Right ventricle myocardium superior (tissue), 1 donor: ENCODE results near the gene TLCD3B. TPM values are rescaled to one million over a fixed set of nuclear protein-coding genes. Genes with fewer than 3 reads are reported as not detected.
"Not testable (repeated sequence)": the region's sequence is repeated elsewhere in the genome, so short reads cannot be mapped to it uniquely, and the experiment has no call there.

Experiments used
- ATAC-seq: fragments of 200-7000 bp; cut with Tn5 transposase; one replicate; pipeline ENCODE4 v1.9.1; 2020; ENCODE audit warnings: mild to moderate bottlenecking; ENCODE audit not compliant: poor library complexity
- DNase-seq: peaks from one replicate; pipeline ENCODE4 v3.0.0-alpha.2; 2020
- intact Hi-C: fragments of 100-400 bp; cut with DNase I; formaldehyde crosslinking; loops from one replicate; pipeline ENCODE4 v1.11.2; 2022
- total RNA-seq: library from RNA; stranded (reverse); fragmentation: NEBNext Ultra II Directional; extraction: Animal tissue kit (Norgen Biotek cat#: 25700); gene quantifications from one replicate; pipeline ENCODE4 v1.2.1, GENCODE V29; 2021
- donor health status: DM: no; HTN: yes; CAD: no; lungs with severe emphysema.

TLCD3B gene
- total RNA-seq, 1 donor from 2014 or later: not detected

- intact Hi-C loops: no loop called here
- DNase-seq (no peak), ATAC-seq (no peak)
Observed at GRCh38 chr16:30031477-30031918, 427 bp upstream of the TLCD3B start.

DNA sequence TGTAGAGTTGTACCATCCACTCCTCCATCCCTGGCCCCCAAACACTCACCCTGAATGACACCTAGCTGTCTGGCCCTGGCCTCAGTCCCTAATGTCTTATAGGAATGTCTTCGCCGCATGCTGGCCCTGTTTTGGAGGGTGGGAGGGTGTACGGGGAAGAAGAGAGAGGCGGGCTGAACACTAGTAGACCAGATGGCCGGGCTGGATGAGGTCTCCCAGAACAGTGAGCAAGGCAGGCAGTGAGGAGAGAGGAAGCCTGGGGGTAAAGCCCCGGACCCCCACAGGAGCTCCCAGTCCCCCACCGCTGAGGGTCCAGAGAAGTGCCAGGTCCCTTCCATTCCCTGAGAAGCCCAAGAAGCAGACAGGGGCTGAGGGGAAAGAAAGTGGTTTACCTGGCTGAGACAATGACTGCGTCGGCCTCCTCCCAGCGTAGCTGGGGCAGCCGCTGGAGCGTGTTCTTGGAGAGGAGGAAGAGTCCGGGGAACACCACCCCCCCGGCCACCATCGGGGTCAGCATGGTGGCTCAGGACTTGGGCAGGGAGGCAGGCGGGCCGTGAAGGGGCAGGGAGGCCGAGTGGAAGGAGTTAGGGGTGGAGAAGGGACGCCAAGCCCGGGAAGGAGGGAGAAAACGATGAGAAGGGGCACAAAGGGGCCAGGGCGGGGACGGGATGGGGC lies 923 bp downstream of the TLCD3B start:
- ATAC-seq (no peak), DNase-seq (no peak)
- intact Hi-C loops: no loop called here

DNA sequence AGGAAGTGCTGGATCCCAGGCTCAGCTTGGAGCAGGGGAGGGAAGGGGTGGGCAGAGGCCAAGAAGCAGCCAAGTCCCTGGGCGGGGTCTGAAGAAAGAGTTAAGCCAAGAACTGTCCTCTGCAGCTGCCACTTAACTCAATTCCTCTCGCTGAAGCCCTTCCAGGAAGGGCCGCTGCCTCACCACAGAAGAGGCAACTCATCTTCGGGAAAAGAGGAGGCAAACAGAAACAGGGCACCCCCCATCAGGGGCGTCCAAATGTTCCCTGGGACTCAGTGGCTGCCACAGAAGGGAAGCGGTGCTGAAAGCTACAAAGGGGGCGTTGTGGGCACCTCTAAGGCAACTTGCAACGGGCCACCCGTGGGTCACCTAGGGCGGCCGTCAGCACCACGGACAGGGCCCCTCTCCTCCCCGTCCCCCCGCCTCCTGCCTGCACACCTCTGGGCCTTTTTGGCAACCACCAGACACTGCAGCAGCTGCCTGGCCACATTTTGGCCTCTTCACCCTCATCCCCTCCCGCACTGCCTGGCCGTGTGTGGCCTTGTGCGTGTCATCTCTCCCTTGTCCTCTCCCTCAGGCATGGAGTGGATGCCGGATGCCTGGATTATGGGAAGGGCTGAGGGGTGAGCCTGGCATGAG lies 2.5 kb downstream of the TLCD3B start:
- intact Hi-C loops: no loop called here

GRCh38 chr16:30027588-30028437 lies 3.3 kb downstream of the TLCD3B start:
- ATAC-seq (no peak), DNase-seq (no peak)
- intact Hi-C loops: no loop called here

More for the DNA sequence above, 2.5 kb downstream of the TLCD3B start:
- DNase-seq (no peak), ATAC-seq (peak; percentile 58)

GRCh38 chr16:30026449-30026848 lies 4.6 kb downstream of the TLCD3B start:
- intact Hi-C loops: no loop called here
- no peak for ATAC-seq
- DNase-seq: no peak

- ATAC-seq: no peak
- intact Hi-C loops: no loop called here
- DNase-seq: no peak
Observed at GRCh38 chr16:30025574-30025973, 5.5 kb downstream of the TLCD3B start.

DNA sequence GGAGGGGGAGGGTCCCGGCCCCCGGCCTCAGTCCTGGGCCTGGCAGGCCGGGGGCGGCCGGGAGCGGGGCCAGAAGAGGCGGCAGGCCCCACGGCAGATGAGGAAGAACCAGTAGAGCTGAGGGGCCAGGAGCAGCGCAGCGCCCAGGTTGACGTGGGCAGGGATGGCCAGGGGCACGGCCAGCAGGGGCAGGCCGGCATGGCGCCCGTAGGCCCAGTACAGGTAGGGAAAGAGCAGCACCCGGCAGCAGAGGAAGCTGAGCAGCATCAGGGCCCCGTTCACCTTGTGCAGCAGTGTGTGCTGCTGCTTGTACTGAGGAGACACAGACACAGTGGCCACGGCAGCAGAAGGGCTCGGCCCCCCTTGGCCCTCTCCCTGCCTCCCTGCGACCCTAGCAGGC lies 5.9 kb downstream of the TLCD3B start:
- DNase-seq: no peak
- no peak for ATAC-seq
- intact Hi-C loops: no loop called here

GRCh38 chr16:30024451-30024850 lies 6.6 kb downstream of the TLCD3B start:
- no peak for DNase-seq
- intact Hi-C loops: loop anchor here (5.0 kb wide), 1 partner anchor 327 kb away; no protein-coding TSS in a partner anchor

DNA sequence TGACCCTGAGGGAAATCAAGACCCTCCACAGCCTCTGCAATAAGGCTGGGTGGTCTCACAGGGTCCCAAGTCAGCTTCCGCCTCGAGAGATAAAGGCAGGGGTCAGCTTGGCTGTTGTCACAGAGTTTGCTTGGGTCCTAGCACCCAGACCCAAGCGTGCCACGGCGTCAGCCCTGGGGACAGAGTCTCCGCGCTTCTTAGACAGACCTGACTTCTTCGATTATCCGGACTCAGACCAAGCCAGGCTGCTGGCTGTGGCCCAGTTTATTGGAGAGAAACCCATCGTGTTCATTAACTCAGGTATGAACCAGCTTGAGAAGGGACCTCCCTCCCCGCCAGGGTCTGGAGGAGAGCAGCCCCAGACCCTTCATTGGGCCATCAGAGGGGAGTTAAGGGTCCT lies 7.5 kb downstream of the TLCD3B start:
- DNase-seq (no peak), ATAC-seq (no peak)
- intact Hi-C loops: loop anchor here (5.0 kb wide), 1 partner anchor 326 kb away; no protein-coding TSS in a partner anchor

More at GRCh38 chr16:30024451-30024850, 6.6 kb downstream of the TLCD3B start:
- no peak for ATAC-seq

DNA sequence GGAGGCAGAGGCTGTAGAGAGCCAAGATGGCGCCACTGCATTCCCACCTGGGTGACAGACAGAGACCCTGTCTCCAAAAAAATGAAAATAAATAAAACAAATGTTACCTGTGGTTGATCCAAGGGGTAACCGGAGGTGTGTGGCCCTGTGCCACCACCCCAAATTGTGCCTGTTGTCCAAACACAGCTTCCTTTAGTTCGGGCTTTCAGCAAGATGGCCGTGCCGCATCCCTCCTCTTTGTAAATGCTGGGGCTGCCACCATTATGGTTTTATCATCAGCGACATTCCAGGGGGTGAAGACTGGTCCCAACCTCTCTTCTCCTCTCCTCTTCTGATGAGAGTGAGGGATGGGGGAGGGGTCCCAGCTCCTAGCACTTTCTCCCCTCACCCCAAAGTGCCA lies 8.2 kb downstream of the TLCD3B start, which contains the start of gene C16orf92:
C16orf92 (plus strand) TSS at position 312 of the 400 bp plus-strand sequence. CDS start 143 bp downstream, outside the sequence.
- no peak for DNase-seq
- intact Hi-C loops: loop anchor here (5.0 kb wide), 1 partner anchor 326 kb away; no protein-coding TSS in a partner anchor
- ATAC-seq: no peak

DNA sequence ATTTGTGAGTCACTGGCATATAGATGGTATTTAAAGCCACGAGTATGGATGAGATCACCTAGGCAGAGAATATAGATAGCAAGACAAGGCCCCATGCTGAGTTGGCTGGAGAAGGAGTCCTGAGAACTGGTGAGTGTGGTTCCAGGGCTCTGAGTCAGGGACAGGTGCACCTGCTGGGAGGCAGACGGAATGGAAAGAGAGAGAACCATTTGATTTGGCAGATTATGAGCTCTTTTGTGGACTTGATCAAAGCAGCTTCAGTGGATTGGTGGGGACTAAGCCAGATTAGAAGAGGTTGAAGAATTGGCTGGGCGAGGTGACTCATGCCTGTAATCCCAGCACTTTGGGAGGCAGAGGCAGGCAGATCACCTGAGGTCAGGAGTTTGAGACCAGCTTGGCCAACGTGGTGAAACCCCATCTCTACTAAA lies 12.3 kb downstream of the TLCD3B start:
- intact Hi-C loops: no loop called here
- no peak for ATAC-seq
- DNase-seq: no peak

DNA sequence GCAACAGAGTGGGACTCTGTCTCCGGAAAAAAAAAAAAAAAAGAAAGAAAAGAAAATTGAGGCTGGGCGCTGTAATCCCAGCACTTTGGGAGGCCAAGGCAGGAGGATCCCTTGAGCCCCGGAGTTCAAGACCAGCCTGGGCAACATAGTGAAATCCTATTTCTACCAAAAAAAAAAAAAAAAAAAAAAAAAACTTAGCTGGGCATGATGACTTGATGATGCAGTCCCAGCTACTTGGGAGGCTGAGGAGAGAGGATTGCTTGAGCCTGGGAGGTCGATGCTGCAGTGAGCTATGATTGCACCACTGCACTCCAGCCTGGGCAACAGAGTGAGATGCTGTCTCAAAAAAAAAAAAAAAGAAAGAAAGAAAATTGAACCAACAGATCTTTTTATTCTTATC lies 13.1 kb downstream of the TLCD3B start:
- intact Hi-C loops, DNase-seq, ATAC-seq: not testable (repeated sequence)

- intact Hi-C loops: no loop called here
- DNase-seq (no peak), ATAC-seq (no peak)
Observed at GRCh38 chr16:30017277-30017656, 13.8 kb downstream of the TLCD3B start.

DNA sequence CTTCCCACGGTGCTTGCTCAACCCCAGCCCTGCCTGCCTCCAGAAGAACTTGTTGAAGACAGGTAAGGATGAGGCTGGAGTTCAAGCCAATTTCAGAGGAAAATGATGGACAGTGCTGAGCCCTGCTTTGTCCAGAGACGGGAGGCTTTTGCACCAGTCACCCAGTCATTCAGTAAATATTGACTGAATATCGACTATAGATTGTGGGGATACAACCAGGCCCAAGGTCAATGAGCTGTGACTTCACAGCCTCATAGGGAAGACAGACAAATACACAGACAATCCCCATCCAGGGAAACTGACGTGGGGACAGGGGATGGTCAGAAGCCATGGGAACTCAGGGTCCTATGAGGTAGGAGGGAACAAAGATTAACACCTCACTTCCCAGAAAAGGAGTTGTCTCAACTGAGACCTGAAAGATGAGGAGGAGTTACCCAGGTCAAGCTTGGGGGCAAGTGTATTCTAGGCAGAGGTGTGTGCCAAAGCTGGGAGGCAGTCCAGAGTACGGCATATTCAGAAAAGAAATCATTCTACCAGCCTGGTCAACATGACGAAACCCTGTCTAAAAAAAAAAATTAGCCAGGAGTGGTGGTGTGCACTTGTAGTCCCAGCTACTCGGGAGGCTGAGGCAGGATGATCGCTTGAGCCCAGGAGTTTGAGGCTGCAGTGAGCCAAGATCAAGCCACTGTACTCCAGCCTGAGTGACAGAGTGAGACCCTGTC lies 14.4 kb downstream of the TLCD3B start:
- DNase-seq (no peak), ATAC-seq (no peak)
- intact Hi-C loops: no loop called here

DNA sequence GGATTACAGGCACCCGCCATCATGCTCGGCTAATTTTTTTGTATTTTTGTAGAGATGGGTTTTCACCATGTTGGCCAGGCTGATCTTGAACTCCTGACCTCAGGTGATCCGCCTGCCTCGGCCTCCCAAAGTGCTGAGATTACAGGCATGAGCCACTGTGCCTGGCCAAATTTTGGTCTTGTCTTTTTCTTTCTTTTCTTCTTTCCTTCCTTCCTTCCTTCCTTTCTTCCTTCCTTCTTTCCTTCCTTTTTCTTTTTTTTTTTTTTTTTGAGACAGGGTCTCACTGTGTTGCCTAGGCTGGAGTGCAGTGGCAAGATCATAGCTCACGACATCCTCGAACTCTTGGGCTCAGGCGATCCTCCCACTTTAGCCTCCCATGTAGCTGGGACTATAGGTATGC lies 15.6 kb downstream of the TLCD3B start:
- intact Hi-C loops, DNase-seq, ATAC-seq: not testable (repeated sequence)

GRCh38 chr16:30012598-30012997 lies 18.5 kb downstream of the TLCD3B start:
- DNase-seq, ATAC-seq, intact Hi-C loops: not testable (repeated sequence)

DNA sequence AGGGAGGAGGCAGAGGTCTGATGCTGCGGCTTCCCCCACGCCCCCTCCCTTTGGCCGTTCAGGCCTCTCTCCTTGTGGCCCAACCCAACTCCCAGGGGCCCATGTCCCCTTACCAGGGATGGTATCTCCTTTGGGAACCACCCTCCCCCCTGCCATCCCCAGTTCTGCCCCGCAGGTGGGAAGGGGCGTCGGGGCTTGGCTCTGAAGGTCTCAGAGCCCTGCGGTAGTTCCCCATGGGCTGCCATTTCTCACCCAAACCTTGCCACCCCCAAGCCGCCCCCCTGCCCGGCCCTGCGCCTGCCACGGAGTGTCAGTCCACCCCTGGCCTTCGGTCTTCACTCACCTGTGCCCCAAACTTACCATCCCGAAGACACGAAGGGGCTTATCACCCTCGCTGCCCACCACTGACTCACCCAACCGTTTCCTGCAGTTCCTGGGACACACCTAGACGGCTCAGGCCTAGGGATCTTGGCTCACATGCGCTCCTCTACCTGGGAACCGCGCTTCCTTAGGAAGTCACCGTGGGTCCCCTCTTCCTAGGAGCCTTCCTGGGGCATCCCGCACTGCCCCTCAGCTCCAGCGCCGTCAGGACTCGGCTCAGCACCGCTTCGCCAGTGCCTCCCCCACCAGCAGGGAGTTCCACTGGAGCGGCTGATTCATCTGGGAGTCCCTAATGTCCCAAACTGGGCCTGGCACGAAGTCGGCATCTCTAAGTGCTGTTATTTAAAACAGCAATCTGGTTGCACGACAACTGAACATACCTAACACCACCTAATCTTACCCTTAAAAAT lies 19.2 kb downstream of the TLCD3B start:
- intact Hi-C loops: no loop called here
- ATAC-seq: no peak
- no peak for DNase-seq
